ENCODE results near the gene ANKRD12.
"Not testable (repeated sequence)": the region's sequence is repeated elsewhere in the genome, so short reads cannot be mapped to it uniquely, and the experiment has no call there.

Gene ANKRD12

DNA sequence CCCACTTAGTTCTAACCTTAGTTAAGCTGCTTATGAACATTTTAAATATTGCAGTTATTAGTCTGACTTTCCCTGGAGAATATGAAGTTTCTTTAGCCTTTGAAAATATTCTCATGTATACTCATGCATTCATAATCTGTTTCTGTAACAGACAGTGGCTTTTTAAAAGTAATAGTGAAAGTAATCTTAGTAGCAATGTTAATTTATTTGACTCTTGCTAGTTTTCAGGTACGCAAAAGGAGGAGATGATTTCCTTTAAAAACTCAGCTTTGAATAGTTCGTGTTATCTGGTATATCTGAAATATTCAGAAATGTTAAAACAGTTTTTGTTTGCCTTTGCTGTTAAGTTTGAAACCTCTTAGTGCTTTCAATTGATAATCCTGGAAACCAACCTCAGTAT lies 3.8 kb downstream of the ANKRD12 start:
- Mint-ChIP-seq H3K36me3 (peaks cover 31% of the 10 kb centered on the region), H3K27ac (peak overlapping the region; percentile 94), H3K4me1 (peaks cover 71% of the 10 kb centered on the region), H3K27me3 (peaks cover 7% of the 10 kb centered on the region), H3K9me3 (no peaks in the 10 kb centered on the region), H3K4me3 (peak overlapping the region; percentile 91)
- CTCF ChIA-PET = interaction anchor here (1.6 to 3.0 kb wide), 3 partner anchors 31 to 58 kb away, joined by 7 to 10 read pairs (median 8); no protein-coding TSS in a partner anchor
- no peak for DNase-seq

GRCh38 chr18:9140984-9141383 lies 4.4 kb downstream of the ANKRD12 start:
- H3K36me3 Mint-ChIP-seq = peaks cover 26% of the 10 kb centered on the region
- peak overlapping the region; percentile 8 for H3K27ac Mint-ChIP-seq
- no peak for DNase-seq
- CTCF ChIA-PET = interaction anchor here (0.8 to 3.0 kb wide), 3 partner anchors 50 to 68 kb away, joined by 3 to 10 read pairs (median 8); no protein-coding TSS in a partner anchor
- H3K27me3 Mint-ChIP-seq = peaks cover 7% of the 10 kb centered on the region
- no peaks in the 10 kb centered on the region for H3K9me3 Mint-ChIP-seq
- H3K4me3 Mint-ChIP-seq = peak overlapping the region; percentile 91
- H3K4me1 Mint-ChIP-seq = peaks cover 71% of the 10 kb centered on the region

- peaks cover 10% of the 10 kb centered on the region for H3K36me3 Mint-ChIP-seq
- peaks cover 73% of the 10 kb centered on the region for H3K4me1 Mint-ChIP-seq
- CTCF ChIA-PET = interaction anchor here (1.7 to 2.5 kb wide), 2 partner anchors 73 to 451 kb away, joined by 4 to 31 read pairs; no protein-coding TSS in a partner anchor
- H3K27ac Mint-ChIP-seq = peak overlapping the region; percentile 63
- no peaks in the 10 kb centered on the region for H3K9me3 Mint-ChIP-seq
- no peak overlapping the region for H3K4me3 Mint-ChIP-seq
- H3K27me3 Mint-ChIP-seq = no peaks in the 10 kb centered on the region
- DNase-seq = no peak
Measured at GRCh38 chr18:9146224-9146623, 9.6 kb downstream of the ANKRD12 start.

GRCh38 chr18:9147440-9148202 lies 11.0 kb downstream of the ANKRD12 start:
- Mint-ChIP-seq H3K9me3 (no peaks in the 10 kb centered on the region), H3K36me3 (peaks cover 6% of the 10 kb centered on the region), H3K4me1 (peaks cover 70% of the 10 kb centered on the region), H3K27ac (peak overlapping the region; percentile 81), H3K4me3 (no peak overlapping the region), H3K27me3 (no peaks in the 10 kb centered on the region)
- DNase-seq = peak; percentile 38
- CTCF ChIA-PET = interaction anchor here (0.7 to 2.5 kb wide), 8 partner anchors 12 to 452 kb away, joined by 3 to 31 read pairs (median 4); no protein-coding TSS in a partner anchor

DNA sequence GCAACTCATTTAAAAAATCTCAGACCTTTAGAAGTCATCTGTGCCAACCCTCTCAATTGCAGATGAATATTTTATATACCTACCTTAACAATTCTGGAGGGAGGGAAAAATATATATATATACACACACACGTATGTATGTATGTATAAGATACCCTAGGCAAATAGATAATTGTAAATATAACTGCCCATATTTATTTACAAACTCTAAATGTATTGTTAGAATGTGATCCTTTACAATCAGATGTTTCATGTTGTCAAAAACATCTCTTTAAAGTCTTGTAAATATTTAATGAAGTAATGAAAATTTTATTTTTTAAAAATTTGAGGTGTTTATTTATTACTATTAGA lies 11.6 kb downstream of the ANKRD12 start:
- Mint-ChIP-seq H3K27ac (peak overlapping the region; percentile 81), H3K27me3 (no peaks in the 10 kb centered on the region), H3K9me3 (no peaks in the 10 kb centered on the region), H3K36me3 (peaks cover 5% of the 10 kb centered on the region), H3K4me3 (no peak overlapping the region), H3K4me1 (peaks cover 70% of the 10 kb centered on the region)
- DNase-seq = no peak
- CTCF ChIA-PET = interaction anchor here (0.7 to 2.5 kb wide), 7 partner anchors 12 to 453 kb away, joined by 3 to 31 read pairs (median 4); no protein-coding TSS in a partner anchor

- no peak overlapping the region for H3K4me3 Mint-ChIP-seq
- peaks cover 64% of the 10 kb centered on the region for H3K4me1 Mint-ChIP-seq
- H3K27ac Mint-ChIP-seq = no peak overlapping the region
- CTCF ChIA-PET = interaction anchor here (1.2 to 1.4 kb wide), 2 partner anchors 76 to 77 kb away, joined by 3 to 5 read pairs; no protein-coding TSS in a partner anchor
- peaks cover 10% of the 10 kb centered on the region for H3K36me3 Mint-ChIP-seq
- DNase-seq = no peak
- no peaks in the 10 kb centered on the region for H3K27me3 Mint-ChIP-seq
- H3K9me3 Mint-ChIP-seq = no peaks in the 10 kb centered on the region
Measured at GRCh38 chr18:9150121-9150520, 13.5 kb downstream of the ANKRD12 start.

GRCh38 chr18:9153256-9153655 lies 16.7 kb downstream of the ANKRD12 start:
- no peak overlapping the region for H3K27ac Mint-ChIP-seq
- DNase-seq = no peak
- H3K27me3 Mint-ChIP-seq = no peaks in the 10 kb centered on the region
- H3K4me1 Mint-ChIP-seq = peaks cover 51% of the 10 kb centered on the region
- H3K4me3 Mint-ChIP-seq = no peak overlapping the region
- no peaks in the 10 kb centered on the region for H3K9me3 Mint-ChIP-seq
- peaks cover 18% of the 10 kb centered on the region for H3K36me3 Mint-ChIP-seq
- CTCF ChIA-PET = no interaction called here

DNA sequence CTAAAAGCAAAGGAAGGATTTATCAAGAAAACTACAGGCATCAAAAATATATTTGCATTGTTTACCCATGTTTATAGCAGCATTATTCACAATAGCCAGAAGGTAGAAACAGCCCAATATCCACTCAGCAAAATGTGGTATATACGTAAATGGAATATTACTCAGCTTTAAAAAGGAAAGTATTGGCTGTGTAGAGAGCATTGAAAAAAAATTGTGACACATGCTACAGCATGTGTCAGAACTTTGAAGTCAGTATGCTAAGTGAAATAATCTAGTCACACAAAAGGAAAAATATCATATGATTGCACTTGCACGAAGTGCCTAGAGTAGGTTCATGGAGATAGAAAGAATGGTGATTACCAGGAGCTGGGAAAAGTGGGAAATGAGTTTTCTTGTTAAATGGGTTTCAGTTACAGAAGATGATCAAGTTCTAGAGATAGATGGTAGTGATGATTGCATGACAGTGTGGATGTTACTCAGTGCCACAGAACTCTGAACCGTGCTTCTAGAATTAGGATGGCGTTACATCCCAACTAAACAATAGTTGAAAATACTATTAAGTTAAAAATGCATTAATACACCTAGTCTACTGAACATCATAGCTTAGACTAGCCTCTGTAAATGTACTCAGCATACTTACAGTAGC lies 20.1 kb downstream of the ANKRD12 start:
- Mint-ChIP-seq H3K4me1 (peaks cover 42% of the 10 kb centered on the region), H3K9me3 (no peaks in the 10 kb centered on the region), H3K36me3 (peaks cover 27% of the 10 kb centered on the region), H3K27ac (no peak overlapping the region), H3K4me3 (no peak overlapping the region), H3K27me3 (no peaks in the 10 kb centered on the region)
- DNase-seq = no peak
- CTCF ChIA-PET = no interaction called here

DNA sequence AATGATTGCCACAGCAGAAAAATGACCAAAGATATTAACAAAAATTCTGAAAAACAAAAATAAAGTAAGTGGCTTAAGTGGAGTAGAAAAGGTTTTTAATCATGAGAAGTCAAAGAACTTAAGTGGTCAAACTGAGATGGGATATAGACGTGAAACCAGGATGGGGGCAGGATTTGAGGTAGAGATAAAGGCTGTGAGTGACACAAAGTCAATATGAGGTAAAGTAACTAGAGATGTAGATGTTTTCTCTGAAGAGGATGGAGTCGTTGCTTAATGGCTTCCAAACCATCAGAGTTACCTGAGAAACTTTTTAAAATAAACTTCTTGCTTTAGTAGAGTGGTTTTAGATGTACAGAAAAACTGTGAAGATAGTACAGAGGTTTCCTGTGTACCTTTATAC lies 21.2 kb downstream of the ANKRD12 start:
- Mint-ChIP-seq H3K36me3 (peaks cover 38% of the 10 kb centered on the region), H3K27me3 (no peaks in the 10 kb centered on the region), H3K9me3 (peaks cover 9% of the 10 kb centered on the region), H3K27ac (no peak overlapping the region), H3K4me3 (no peak overlapping the region), H3K4me1 (peaks cover 33% of the 10 kb centered on the region)
- CTCF ChIA-PET = no interaction called here
- no peak for DNase-seq

- Mint-ChIP-seq H3K4me1 (peaks cover 22% of the 10 kb centered on the region), H3K27ac (no peak overlapping the region), H3K9me3 (peaks cover 31% of the 10 kb centered on the region), H3K4me3 (no peak overlapping the region), H3K36me3 (peaks cover 49% of the 10 kb centered on the region), H3K27me3 (no peaks in the 10 kb centered on the region)
- no peak for DNase-seq
- CTCF ChIA-PET = interaction anchor here (1.1 to 1.7 kb wide), 2 partner anchors 13 to 87 kb away, joined by 3 to 4 read pairs; no protein-coding TSS in a partner anchor
Measured at GRCh38 chr18:9160014-9160413, 23.4 kb downstream of the ANKRD12 start.

GRCh38 chr18:9162663-9163062 lies 26.1 kb downstream of the ANKRD12 start:
- Mint-ChIP-seq H3K4me1 (peaks cover 15% of the 10 kb centered on the region), H3K9me3 (peaks cover 39% of the 10 kb centered on the region), H3K36me3 (peaks cover 51% of the 10 kb centered on the region)
- DNase-seq, H3K27me3 Mint-ChIP-seq, CTCF ChIA-PET, H3K4me3 Mint-ChIP-seq, H3K27ac Mint-ChIP-seq: not testable (repeated sequence)

DNA sequence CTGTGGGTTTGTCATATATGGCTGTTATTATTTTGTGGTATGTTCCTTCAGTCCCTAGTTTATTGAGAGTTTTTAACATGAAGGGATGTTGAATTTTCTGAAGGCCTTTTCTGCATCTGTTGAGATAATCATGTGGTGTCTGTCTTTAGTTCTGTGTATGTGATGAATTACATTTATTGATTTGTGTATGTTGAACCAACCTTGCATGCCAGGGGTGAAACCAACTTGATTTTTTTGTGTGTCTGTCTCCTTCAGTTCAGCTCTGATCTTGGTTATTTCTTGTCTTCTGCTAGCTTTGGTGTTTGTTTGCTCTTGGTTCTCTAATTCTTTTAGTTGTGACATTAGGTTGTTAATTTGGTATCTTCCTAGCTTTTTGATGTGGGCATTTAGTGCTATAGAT lies 27.6 kb downstream of the ANKRD12 start:
- Mint-ChIP-seq H3K36me3 (peaks cover 53% of the 10 kb centered on the region), H3K9me3 (peaks cover 45% of the 10 kb centered on the region)
- H3K4me3 Mint-ChIP-seq, H3K27ac Mint-ChIP-seq, CTCF ChIA-PET, H3K4me1 Mint-ChIP-seq, H3K27me3 Mint-ChIP-seq, DNase-seq: not testable (repeated sequence)

GRCh38 chr18:9165883-9166282 lies 29.3 kb downstream of the ANKRD12 start:
- CTCF ChIA-PET, H3K4me3 Mint-ChIP-seq, DNase-seq, H3K27me3 Mint-ChIP-seq, H3K27ac Mint-ChIP-seq: not testable (repeated sequence)
- Mint-ChIP-seq H3K36me3 (peaks cover 64% of the 10 kb centered on the region), H3K9me3 (peaks cover 53% of the 10 kb centered on the region), H3K4me1 (peaks cover 11% of the 10 kb centered on the region)

DNA sequence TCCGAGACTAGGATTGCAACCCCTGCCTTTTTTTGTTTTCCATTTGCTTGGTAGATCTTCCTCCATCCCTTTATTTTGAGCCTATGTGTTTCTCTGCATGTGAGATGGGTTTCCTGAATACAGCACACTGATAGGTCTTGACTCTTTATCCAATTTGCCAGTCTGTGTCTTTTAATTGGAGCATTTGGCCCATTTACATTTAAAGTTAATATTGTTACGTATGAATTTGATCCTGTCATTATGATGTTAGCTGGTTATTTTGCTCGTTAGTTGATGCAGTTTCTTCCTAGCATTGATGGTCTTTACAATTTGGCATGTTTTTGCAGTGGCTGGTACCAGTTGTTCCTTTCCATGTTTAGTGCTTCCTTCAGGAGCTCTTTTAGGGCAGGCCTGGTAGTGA lies 32.9 kb downstream of the ANKRD12 start:
- H3K36me3 Mint-ChIP-seq = peaks cover 53% of the 10 kb centered on the region
- not testable (repeated sequence) for H3K27ac Mint-ChIP-seq

More for the DNA sequence above, 32.9 kb downstream of the ANKRD12 start:
- CTCF ChIA-PET, DNase-seq, H3K4me3 Mint-ChIP-seq, H3K27me3 Mint-ChIP-seq: not testable (repeated sequence)
- peaks cover 30% of the 10 kb centered on the region for H3K9me3 Mint-ChIP-seq
- peaks cover 20% of the 10 kb centered on the region for H3K4me1 Mint-ChIP-seq
